SKM-1 (cell line): ENCODE results near the gene BTG3.
A peak's percentile ranks its signal among the peaks of the same experiment; 100 is the strongest.

Experiments
- DNase-seq: peaks from one replicate; lab custom pipeline; 2025; ENCODE audit not compliant: unreplicated experiment; lab: John Stamatoyannopoulos, UW

BTG3 gene

GRCh38 chr21:17585875-17586450 is 26.7 kb downstream of the BTG3 start:
- DNase-seq = peak; percentile 5

GRCh38 chr21:17583898-17584297 is 28.8 kb downstream of the BTG3 start:
- DNase-seq = no peak

- DNase-seq = no peak
Observed at GRCh38 chr21:17580319-17580718, 32.4 kb downstream of the BTG3 start.

GRCh38 chr21:17578876-17579275 is 33.8 kb downstream of the BTG3 start:
- no peak for DNase-seq

GRCh38 chr21:17578162-17578561 is 34.5 kb downstream of the BTG3 start:
- DNase-seq = no peak

- no peak for DNase-seq
Observed at GRCh38 chr21:17577701-17578100, 35.0 kb downstream of the BTG3 start.

GRCh38 chr21:17576080-17576835 is 36.4 kb downstream of the BTG3 start:
- no peak for DNase-seq

GRCh38 chr21:17575076-17575475 is 37.6 kb downstream of the BTG3 start:
- no peak for DNase-seq

- no peak for DNase-seq
Observed at GRCh38 chr21:17572431-17572830, 40.3 kb downstream of the BTG3 start.

- DNase-seq = no peak
Observed at GRCh38 chr21:17570786-17571185, 41.9 kb downstream of the BTG3 start.

- DNase-seq = no peak
Observed at GRCh38 chr21:17560377-17561025, 52.2 kb downstream of the BTG3 start.

GRCh38 chr21:17554679-17555465 is 57.8 kb downstream of the BTG3 start:
- no peak for DNase-seq

GRCh38 chr21:17554120-17554519 is 58.6 kb downstream of the BTG3 start:
- DNase-seq = no peak

- no peak for DNase-seq
Observed at GRCh38 chr21:17552410-17552809, 60.3 kb downstream of the BTG3 start.

GRCh38 chr21:17550671-17551308 is 61.9 kb downstream of the BTG3 start:
- DNase-seq = no peak

- no peak for DNase-seq
Observed at GRCh38 chr21:17548262-17548661, 64.4 kb downstream of the BTG3 start.

GRCh38 chr21:17545007-17545406 is 67.7 kb downstream of the BTG3 start:
- DNase-seq = no peak
